HG03103 (cell line): ENCODE results near the gene PIK3IP1.
"Not testable (repeated sequence)": the region's sequence is repeated elsewhere in the genome, so short reads cannot be mapped to it uniquely, and the experiment has no call there.

ENCODE experiments used
- ATAC-seq: cut with Tn5 transposase; IDR thresholded peaks from one replicate; pipeline ENCODE4 v1.9.1; 2021; ENCODE audit warnings: low read depth; ENCODE audit not compliant: unreplicated experiment

PIK3IP1 gene

DNA sequence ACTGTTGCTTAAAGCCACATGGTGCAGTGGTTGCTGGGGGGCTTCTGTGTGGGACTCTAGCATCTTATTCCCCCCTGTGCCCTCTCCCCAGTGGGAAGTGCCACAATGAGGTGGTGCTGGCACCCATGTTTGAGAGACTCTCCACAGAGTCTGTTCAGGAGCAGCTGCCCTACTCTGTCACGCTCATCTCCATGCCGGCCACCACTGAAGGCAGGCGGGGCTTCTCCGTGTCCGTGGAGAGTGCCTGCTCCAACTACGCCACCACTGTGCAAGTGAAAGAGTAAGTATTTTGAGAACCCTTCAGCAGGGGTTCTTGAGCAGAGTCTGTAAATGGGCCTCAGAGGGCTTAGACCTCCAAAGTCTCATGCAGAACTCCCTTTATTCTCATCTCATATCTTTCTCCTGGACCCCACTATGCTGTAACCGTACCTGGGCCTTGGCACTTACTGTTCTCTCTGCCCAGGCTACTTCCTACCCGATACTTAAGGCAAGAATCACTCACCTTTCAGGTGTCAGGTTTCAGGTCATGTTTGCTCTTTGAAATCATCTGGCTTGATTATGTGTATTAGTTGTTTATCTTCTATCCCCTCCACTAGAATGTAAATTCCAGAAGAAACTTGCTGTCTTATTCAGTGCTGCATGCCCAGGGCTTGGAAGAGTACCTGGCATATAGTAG, 32.4 kb downstream of the PIK3IP1 start:
- ATAC-seq: no peak

DNA sequence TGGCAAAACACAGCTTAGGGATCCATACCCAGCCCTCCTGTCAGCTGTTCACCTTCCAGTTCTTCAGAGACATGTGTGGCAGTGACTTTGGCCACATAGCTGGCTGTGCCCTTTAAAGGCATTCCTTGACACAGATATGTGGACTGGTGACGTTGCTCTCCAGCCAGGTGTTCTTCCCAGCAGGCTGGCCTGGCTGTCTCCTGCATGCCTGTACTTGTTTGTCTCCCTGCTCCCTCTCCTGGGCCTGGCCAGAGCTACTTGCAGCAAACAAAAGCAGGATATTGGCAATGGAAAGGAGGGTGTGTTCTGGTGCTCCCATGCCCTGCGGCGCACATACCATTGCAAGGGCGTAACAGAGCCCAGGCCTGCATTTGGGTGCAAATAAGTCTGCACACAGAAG, 38.3 kb downstream of the PIK3IP1 start:
- ATAC-seq: no peak

DNA sequence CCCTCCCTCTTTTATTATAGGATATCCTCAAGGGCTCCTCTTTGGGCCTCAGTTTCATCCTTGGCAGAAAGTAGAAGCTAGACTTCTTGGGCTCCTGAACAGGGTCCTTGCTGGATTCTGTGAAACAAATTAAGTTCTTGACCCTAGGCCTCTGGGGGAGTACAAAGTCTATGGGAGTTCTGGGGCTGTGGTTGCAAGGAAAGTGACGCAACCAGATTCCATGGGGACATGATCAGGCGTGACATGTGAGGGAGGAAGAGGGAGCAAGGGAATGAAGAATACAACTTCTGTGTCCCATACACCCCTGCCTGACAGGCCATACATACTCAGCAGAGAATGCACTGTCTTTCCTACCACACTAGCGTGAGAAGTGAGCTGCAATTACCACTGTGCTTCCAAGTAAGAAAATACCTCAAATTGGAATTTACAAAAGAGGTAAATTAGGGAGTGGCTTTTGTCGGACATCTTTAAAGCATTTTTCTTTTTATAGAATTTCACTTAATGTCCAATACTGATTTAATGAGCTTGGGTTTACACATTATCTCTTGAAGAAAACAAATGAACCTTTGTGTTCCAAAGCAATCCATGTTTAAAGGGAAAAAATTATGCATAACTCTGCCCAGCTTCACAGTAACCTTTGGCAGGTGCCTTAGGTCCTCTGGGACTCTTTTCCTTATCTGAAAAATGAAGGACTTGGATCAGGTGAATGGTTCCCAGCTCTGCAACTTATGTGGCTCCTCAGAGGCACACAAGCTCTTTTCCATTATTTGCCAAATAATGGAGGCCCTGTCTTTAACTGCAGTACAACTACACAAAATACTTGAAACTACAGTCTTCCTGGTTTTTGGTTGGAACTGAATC, 41.3 kb downstream of the PIK3IP1 start:
- no peak for ATAC-seq

DNA sequence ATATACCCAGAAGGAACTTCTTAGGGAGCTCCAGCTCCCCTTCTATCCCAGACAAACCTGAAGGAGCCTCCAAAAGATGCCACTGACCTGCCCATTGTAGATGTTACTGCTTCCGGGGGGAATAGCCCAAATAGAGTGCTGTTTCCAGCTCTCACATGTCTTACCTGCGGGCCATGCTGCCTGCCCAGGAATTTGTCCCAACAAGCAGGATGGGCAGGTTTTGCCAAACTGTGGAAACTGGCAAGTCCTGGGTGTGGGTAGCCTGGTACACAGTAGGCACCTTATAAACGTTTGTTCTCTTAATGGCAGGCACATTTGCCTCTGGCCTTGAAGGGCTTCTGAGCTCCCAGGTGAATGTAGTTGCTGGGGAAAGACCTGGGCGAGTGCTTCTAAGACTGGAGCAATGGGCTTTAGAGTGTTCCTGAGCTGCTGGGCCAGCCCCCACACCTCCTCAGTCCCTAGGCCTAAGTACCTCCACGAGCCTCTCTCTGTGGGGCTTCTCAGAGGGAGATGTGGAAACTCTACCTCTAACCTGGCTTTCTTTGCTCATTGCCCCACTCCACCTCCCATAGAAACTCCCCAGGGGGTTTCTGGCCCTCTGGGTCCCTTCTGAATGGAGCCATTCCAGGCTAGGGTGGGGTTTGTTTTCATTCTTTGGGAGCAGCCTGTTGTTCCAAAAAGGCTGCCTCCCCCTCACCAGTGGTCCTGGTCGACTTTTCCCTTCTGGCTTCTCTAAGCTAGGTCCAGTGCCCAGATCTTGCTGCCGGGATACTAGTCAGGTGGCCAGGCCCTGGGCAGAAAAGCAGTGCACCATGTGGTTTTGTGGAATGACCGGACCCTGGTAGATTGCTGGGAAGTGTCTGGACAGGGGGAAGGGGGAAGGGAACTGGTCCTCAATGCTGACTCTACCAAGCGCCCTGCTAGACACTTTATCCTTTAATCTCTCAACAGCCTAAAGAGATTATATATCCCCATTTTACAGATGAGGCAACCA, 43.0 kb downstream of the PIK3IP1 start:
- no peak for ATAC-seq

DNA sequence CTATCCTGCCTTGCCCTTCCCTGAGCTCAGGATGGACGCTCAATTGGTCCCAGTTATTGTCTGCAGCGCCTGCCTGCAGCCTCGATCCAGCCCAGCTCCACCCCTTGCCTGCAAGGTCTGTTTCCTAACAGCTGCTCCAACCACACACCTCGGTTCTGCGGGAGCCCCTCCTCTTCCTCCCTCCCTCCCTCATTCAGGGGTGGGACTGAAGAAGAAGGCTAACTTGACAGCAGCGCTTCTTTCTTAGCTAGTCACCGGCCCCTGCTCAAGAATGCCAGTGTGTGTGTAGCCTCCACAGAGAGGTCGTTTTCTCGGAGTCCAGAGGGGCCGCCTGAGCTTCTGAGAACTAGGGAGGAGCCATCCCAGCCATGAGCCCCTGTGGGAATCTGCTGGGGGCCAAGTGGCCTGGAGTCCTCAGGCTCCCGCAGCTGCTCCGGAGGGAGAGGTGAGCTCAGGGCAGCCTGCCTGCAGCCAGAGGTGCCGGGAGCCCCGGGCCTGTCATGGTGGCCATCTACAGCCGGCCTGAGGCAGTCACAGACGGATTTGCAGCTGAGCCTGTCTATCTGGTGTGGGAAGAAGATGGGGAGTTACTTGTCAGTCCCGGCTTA, 44.0 kb downstream of the PIK3IP1 start:
- ATAC-seq: no peak

DNA sequence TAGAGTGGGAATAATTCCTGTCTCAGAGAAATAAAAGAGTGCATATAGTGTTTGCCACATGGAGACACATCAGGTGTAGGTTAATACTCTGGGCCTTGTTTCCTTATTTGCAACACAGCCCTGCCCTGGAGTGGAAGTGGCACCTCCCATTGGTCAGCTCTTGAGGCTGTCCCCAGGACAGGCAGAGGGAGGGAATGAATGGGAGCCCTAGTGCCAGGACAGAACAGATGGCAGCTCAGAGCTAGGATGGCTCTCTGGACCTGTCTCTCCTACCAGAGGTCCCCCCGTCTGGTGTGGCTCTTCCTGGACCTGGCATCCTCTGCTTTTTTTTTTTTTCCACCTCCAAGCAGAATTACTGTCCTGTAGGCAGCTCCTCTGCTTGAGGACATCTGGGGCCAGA, 44.6 kb downstream of the PIK3IP1 start:
- no peak for ATAC-seq

DNA sequence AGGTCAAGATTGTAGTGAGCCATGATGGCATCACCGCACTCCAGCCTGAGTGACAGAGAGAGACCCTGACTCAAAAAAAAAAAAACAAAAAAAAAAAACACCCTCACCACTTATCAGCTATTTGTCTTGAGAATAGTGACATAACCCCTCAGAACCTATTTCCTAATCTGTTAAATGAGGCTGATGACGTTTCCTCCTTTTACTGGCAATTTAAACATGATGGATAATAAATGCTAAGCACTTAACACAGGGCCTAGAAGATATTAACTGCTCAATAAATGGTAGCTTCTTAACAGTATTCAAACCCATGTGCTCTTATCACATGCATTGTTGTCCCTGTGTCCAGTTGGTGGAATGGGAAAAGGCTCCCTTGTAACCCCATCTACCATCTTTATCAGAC, 45.6 kb downstream of the PIK3IP1 start:
- ATAC-seq: no peak

DNA sequence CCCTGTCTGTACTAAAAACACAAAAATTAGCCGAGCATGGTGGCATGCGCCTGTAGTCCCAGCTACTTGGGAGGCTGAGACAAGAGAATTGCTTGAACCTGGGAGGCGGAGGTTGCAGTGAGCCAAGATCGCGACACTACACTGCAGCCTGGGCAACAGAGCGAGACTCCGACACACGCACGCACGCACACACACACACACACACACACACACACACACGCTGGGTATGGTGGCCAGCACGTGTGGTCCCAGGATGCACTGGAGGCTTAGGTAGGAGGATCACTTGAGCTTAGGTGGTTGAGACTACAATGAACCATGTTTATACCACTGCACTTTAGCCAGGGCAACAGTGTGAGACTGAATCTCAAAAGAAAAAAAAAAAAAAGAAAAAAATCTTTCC, 46.3 kb downstream of the PIK3IP1 start:
- ATAC-seq: not testable (repeated sequence)

DNA sequence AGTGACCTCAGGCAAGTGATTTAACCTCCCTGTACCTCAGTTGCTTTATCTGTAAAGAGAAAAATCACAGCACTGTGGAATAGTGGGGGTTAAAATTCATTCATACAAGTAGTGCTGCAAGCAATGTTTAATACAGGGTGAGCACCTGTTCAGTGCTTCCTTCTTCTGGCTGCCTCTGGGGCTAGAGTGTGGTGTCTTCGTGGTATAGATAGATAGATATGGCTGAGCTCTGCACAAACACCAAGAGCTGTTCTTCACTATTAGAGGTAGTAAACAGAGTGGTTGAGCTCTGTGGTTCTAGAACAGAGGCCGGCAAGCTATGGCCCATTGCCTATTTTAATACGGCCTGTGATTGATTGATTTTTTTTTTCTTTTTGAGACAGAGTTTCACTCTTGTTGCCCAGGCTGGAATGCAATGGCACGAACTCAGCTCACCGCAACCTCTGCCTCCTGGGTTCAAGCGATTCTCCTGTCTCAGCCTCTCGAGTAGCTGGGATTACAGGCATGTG, 47.3 kb downstream of the PIK3IP1 start:
- ATAC-seq: no peak

DNA sequence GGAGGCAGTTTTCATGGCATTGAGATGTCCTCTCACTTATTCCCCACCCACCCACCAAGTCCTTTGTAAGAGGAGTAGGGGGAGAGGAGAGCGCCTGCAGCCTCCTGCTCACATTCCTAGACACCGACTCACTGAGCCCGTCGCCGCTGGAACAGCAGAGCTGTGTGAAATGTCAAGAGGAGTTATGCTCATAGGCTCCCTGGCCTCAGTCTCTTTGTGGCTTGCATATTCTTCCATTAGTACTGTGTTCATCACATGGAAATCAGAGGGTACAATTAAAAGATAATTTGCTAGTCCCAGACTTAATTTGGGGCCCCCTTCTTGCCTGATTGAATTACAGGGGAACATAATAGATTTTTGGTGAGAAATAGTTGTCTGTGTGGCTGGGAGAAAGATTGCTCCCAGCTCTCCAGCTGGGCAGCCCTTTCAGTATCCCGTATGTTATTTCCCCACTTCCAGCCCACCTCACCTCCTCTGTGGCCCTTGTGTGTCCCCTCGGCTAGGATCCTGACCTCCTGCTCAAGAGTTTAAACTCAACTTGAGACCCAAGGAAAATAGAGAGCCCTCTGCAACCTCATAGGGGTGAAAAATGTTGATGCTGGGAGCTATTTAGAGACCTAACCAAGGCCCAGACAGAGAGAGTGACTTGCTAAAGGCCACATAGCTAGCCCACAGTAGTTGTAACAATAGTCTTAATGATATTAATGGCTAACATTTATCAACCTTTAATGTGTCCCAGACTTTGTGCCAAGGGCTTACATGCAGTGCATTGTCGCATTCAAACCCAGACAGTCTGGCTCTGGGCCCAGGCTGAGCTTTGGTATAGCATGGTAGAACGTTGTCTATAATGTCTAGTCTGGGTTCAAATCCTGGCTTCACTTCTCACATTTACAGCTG, 48.0 kb downstream of the PIK3IP1 start:
- no peak for ATAC-seq

DNA sequence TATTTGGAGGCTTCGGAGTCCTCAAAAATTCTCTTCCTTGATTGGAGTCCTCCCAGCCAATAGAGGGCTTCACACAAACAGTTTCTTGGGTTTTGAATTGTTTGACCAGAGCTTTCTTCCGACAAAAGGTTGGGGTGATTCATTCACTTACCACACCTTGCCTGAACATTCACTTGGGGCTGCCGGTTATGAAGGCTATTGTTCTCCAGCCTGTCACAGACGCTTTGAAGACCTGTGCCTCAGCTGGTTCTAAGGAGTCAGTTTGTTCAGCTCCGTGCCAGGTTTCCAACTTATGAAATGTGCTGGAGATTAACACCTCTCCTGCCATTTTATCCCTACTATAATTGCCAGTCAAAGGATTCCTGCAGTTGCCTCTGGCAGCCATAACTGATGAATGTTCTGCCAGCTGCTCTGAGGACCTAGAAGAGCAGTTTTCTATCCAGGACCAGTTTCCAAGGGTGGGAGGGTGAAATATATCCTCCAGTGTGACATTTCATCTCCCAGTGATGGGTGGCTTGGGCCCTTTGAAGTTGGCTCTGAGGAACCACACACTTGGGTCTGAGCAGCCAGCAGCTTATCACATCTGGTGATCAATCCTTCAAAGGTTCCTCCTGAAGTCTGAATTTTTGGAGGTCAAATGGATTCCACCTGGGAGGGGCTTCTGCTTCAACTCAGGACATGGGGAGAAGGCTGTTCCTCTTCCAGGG, 48.8 kb downstream of the PIK3IP1 start:
- no peak for ATAC-seq

DNA sequence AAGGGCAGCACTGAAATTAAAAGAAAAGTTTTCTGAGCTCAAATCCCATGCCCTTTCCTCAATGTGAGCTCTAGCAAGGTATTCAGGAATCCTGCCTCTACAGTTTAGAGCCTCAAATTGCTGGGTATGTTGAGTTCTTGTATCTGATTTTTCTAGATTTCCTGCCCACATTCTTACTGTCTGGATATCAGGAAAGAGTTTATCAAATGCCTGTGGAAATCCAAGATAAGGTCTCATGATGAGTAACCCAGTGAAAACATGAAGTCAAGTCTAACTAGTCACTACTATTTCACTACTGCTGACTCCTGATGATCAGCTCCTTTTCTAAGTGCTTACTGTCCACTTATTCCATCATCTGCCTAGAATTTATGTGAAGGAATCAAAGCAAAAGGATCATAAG, 50.4 kb downstream of the PIK3IP1 start:
- no peak for ATAC-seq

DNA sequence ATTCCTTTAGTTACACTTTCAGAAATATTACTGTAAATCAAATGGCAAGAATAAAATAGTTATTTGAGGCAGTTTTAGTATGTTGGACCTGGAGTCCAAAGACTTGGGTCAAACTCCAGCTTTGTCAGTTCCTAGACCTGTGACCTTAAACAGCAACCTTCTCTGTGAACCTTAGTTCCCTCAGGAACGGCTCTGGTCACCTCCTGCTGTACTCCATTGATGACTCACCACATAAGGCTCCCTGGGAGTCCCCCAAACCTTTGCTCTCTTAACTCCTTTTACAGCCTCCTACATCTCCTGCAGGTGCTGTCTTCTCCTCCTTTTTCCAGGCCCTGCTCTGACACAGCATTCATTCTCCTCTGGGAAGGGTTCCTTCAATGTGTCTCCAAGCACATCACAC, 51.1 kb downstream of the PIK3IP1 start:
- no peak for ATAC-seq

DNA sequence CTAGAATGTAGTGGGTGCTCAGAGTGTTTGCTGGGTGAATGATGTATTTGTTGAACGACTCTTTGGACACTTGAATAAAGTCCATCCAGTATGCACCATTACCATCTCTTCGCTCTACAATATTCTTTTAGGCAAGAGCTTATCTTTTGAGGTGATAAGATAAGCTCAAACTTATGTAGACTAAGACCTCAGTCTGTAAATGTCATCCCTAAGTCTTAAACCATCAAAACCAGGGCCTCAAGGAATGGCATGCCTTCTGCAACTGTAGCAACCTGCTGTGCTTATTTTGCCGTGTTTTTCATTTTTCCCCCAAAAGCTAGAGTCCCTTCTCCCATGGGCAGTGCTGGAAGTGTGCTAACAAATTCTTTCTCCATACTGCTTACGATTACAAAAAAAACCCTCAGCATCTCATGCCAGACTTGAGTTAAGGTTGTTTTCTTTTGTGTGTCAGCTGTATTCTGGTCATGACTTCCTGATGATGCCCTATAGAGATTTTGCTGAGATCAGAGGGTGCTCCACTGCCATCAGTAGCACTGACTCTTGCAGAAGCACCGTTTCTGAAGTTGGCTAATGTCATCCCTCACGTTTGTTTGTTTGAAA, 52.4 kb downstream of the PIK3IP1 start:
- ATAC-seq: no peak

DNA sequence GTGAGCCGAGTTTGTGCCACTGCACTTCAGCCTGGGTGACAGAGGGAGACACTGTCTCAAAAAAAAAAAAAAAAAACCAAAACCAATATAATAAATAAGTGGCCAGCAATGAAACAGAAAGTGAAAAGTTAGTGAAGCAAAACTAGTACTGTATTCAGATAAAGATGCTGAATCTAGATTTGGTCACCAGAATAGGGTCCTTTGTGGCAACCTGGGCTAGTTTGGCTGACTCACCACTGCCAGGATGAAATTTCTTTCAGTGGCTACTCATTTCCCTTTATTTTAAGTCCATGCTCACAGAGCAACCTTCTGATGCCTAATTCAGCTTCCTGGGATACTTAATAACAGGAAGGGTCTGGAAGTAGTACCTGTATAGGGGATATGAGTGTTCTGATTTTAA, 54.2 kb downstream of the PIK3IP1 start:
- no peak for ATAC-seq

DNA sequence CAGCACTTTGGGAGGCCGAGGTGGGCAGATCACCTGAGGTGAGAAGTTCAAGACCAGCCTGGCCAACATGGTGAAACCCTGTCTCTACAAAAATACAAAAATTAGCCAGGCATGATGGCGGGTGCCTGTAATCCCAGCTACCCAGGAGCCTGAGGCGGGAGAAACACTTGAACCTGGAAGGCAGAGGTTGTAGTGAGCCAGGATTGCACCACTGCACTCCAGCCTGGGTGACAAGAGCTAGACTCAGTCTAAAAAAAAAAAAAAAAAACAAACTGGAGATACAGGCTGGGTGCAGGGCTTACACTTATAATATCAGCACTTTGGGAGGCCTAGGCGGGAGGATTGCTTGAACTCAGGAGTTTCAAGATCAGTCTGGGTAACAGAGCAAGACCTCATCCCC, 56.2 kb downstream of the PIK3IP1 start:
- ATAC-seq: not testable (repeated sequence)

DNA sequence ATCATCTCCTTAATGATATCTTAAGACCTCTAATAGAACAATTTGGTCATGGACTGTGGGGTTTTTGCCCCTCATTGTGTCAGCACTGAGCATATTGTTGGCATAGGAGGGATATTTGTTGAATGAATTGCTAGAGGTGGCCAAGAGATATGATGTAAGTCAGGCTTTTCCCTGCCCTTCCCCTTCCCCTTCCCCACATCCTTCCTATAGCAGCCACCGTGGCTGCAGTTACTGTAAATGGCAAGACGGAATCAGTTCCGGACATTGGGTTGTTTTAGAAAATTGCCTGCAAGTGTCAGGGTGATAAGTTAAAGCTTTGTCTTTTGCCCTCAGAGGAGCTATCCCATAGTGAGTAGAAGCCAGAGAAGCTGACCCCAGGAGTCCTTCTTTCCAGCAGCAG, 57.2 kb downstream of the PIK3IP1 start:
- ATAC-seq: no peak

DNA sequence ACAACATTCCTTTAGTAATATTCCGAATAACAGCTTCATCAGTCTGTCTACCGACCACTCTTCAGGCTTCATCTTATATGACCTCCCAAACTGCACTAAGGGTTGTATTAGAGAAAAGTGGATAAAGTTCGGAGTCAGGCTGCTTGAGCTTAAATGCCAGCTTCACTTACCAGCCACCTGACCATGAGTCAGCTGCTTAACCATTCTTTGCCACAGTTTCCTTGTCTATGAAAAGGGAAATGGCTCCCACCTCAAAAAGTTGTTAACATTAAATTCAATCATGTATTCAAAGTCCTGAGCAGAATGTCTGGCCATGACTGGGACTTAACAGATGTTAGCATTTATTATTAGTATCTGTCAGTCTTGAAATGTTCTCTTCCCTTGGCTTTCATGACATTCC, 59.3 kb downstream of the PIK3IP1 start:
- ATAC-seq: no peak
